Activated CD8-positive, alpha-beta memory T cell treated with anti-CD3 and anti-CD28 coated beads, Interleukin-2, amount 10 ng/mL, durations not matched to agents 7 days and 5 days (primary cell): Measurements from ENCODE around the gene RAD9B. TPM values are rescaled to one million over a fixed set of nuclear protein-coding genes. Genes with fewer than 3 reads are reported as not detected.
"Not testable (repeated sequence)": the region's sequence is repeated elsewhere in the genome, so short reads cannot be mapped to it uniquely, and the experiment has no call there.

Experiments
- ATAC-seq: fragments of 150-1000 bp; cut with Tn5 transposase; one replicate; pipeline ENCODE4 v1.10.0; 2021; ENCODE audit warnings: moderate library complexity
- CTCF ChIA-PET: fragments of 350-600 bp; sonication (Branson Sonifier 250); formaldehyde crosslinking; loops from one replicate; lab custom pipeline; 2021; ENCODE audit warnings: antibody characterized with exemption; lab: Charles Lee
- DNase-seq: peaks from one replicate; pipeline ENCODE4 v3.0.0-alpha.2; 2020
- H3K27ac Mint-ChIP-seq: one replicate; pipeline ENCODE4 v1.8.0; 2021; ENCODE audit warnings: mild to moderate bottlenecking, mixed read lengths
- H3K27me3 Mint-ChIP-seq: one replicate; pipeline ENCODE4 v1.8.0; 2021; ENCODE audit warnings: mixed read lengths
- H3K36me3 Mint-ChIP-seq: one replicate; pipeline ENCODE4 v1.8.0; 2021; ENCODE audit warnings: mild to moderate bottlenecking, mixed read lengths
- H3K4me1 Mint-ChIP-seq: one replicate; pipeline ENCODE4 v1.8.0; 2021; ENCODE audit warnings: mixed read lengths
- H3K4me3 Mint-ChIP-seq: one replicate; pipeline ENCODE4 v1.8.0; 2021; ENCODE audit warnings: mild to moderate bottlenecking, moderate library complexity, mixed read lengths
- H3K9me3 Mint-ChIP-seq: one replicate; pipeline ENCODE4 v1.8.0; 2022; ENCODE audit warnings: low read depth, mixed read lengths
- total RNA-seq, 2 experiments: library from RNA; stranded (reverse); gene quantifications; one replicate each; pipeline ENCODE4 v1.2.3, GENCODE V29; 2021

The RAD9B gene
- total RNA-seq, 2 experiments from 2014 or later, result 1.8 to 2.2 TPM

DNA sequence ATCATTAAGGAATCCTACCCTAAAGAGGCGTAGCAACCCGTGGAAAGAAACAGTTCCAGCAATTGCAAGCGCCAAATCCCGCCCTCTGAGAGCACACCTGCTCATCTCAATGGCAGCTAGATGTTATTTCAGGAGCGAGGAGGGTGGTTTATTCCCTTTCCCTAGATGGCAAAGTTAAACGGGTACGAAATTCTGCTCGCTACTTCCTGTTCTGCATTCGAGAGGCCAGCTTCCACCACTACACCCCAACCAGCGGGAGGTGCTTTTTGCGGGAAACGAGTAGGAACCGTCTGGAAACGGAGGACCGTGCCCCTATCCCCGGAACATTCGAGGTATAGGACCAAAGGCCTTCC is 756 bp upstream of the RAD9B start:
- Mint-ChIP-seq H3K4me3 (peak overlapping the region; percentile 99), H3K4me1 (peaks cover 37% of the 10 kb centered on the region), H3K27ac (peak overlapping the region; percentile 98), H3K36me3 (peaks cover 24% of the 10 kb centered on the region), H3K27me3 (no peaks in the 10 kb centered on the region), H3K9me3 (no peaks in the 10 kb centered on the region)
- CTCF ChIA-PET, result interaction anchor here (0.6 to 6.0 kb wide), 7 partner anchors 9 to 613 kb away, joined by 3 to 48 read pairs (median 9); partner anchors contain the start of genes ARPC3, FAM216A and GPN3
- DNase-seq (no peak), ATAC-seq (peak; percentile 6)

DNA sequence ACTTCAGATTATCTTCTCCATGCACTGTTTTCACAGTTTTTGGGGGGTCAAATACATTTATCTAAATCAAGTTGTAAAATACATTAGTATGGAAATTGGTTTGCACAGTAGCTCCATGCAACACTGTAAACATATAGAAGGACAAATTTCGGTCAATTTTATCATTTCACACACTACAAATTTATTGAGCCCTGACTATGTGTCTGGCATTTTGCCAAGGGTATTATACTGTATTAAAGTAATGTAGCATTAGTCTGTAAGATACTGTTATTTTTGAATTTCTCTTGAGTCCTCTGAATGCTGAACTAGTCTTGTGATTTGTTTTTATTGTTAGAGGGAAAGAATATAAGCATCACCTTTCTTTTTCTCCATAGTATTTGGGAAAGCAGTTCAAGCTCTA is 1.3 kb downstream of the RAD9B start:
- Mint-ChIP-seq H3K27ac (peak overlapping the region; percentile 98), H3K9me3 (no peaks in the 10 kb centered on the region), H3K4me3 (peak overlapping the region; percentile 6), H3K4me1 (peaks cover 33% of the 10 kb centered on the region), H3K27me3 (no peaks in the 10 kb centered on the region), H3K36me3 (peaks cover 18% of the 10 kb centered on the region)
- CTCF ChIA-PET, result interaction anchor here (0.8 to 1.8 kb wide), 11 partner anchors 9 to 345 kb away, joined by 3 to 6 read pairs (median 4); partner anchors contain the start of genes ARPC3 and FAM216A
- ATAC-seq, result no peak
- no peak for DNase-seq

DNA sequence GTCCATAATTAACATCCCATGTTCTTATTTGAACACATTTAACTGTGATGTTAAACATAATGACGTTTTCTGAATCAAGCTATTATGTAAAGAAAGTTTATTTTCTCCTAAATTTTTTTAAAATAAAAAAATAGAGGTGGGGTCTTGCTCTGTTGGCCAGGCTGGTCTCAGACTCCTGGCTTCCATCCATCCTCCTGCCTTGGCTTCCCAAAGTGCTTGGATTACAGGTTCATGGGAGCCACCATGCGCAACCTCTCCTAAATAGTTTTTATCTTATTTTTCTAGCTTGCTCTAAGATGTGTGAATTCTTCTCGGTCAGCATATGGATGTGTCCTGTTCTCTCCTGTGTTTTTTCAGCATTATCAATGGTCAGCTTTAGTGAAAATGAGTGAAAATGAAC is 3.2 kb downstream of the RAD9B start:
- Mint-ChIP-seq H3K27me3 (no peaks in the 10 kb centered on the region), H3K4me1 (peaks cover 16% of the 10 kb centered on the region), H3K4me3 (no peak overlapping the region), H3K27ac (no peak overlapping the region), H3K36me3 (peaks cover 11% of the 10 kb centered on the region), H3K9me3 (no peaks in the 10 kb centered on the region)
- DNase-seq, result no peak
- CTCF ChIA-PET, result interaction anchor here (0.5 to 1.5 kb wide), 4 partner anchors 74 to 192 kb away, joined by 3 to 11 read pairs (median 3); no protein-coding TSS in a partner anchor
- ATAC-seq, result no peak

DNA sequence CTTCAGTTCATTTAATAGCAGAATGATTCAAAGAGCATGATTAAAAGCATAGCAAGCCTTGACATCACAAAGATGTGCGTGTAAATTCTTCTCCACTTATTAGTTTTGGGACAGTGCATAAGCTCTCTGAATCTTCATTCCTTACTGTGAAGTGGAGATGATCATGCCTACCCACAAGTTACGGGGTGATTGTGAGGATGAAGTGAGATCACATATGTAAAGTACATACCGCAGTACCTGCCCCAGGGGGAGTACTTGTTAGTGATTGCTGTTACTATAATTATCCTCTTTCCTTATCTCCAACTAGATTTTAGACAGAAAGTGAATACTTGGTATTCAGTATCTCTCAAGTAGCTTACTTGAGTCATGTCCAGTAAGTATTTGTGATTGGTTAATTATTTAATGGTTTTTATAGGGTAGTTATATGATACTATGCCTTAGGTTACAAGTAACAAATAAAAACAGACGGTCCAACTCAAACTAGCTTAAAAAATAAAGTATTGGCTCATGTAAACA is 6.0 kb downstream of the RAD9B start:
- Mint-ChIP-seq H3K27me3 (no peaks in the 10 kb centered on the region), H3K9me3 (no peaks in the 10 kb centered on the region), H3K4me3 (no peak overlapping the region), H3K27ac (no peak overlapping the region), H3K36me3 (peaks cover 2% of the 10 kb centered on the region), H3K4me1 (peaks cover 2% of the 10 kb centered on the region)
- ATAC-seq, result no peak
- no peak for DNase-seq
- CTCF ChIA-PET, result interaction anchor here (0.9 to 10.2 kb wide), 4 partner anchors 11 to 93 kb away, joined by 3 to 141 read pairs (median 4); partner anchors contain the start of genes ARPC3 and FAM216A

DNA sequence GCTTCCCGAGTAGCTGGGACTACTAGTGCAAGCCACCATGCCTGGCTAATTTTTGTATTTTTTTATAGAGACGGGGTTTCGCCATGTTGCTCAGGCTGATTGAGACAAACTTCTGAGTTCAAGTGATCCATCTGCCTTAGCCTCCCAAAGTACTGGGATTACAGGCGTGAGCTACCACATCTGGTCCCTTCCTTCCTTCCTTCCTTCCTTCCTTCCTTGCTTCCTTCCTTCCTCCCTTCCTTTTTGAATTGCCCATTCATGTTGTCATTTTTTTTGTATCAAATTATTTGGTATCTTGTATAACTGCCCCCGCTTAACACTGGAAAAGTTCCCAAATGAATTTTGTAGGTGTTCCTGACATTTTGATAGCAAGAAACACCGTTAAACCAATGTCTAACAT is 11.7 kb downstream of the RAD9B start:
- DNase-seq, result no peak
- Mint-ChIP-seq H3K9me3 (no peaks in the 10 kb centered on the region), H3K4me1 (no peaks in the 10 kb centered on the region), H3K36me3 (no peaks in the 10 kb centered on the region), H3K4me3 (no peak overlapping the region), H3K27ac (no peak overlapping the region), H3K27me3 (no peaks in the 10 kb centered on the region)
- CTCF ChIA-PET, result interaction anchor here (0.7 to 10.2 kb wide), 15 partner anchors 10 to 1965 kb away, joined by 3 to 141 read pairs (median 3); partner anchors contain the start of gene ARPC3
- no peak for ATAC-seq

DNA sequence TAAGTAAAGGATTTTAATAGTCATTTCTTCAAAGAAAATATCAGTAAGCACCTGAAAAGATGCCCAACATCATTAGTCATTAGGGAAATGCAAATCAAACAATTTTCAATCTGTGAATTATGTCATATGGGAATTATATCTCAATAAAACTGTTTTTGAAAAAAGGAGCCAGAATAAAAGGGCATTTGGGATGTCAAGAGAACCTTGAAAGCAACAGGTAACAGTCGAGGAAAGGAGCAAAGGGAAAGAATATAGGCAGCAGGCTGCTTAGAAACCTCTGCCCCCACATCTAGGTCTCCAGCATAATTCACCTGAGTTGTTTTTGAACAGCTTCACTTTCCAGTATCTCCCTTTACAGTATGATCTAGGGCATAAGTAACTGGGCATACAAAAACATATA is 12.2 kb downstream of the RAD9B start:
- Mint-ChIP-seq H3K9me3 (no peaks in the 10 kb centered on the region), H3K36me3 (no peaks in the 10 kb centered on the region), H3K27ac (no peak overlapping the region), H3K4me3 (no peak overlapping the region), H3K27me3 (no peaks in the 10 kb centered on the region), H3K4me1 (no peaks in the 10 kb centered on the region)
- no peak for DNase-seq
- CTCF ChIA-PET, result interaction anchor here (1.0 to 10.2 kb wide), 4 partner anchors 11 to 87 kb away, joined by 3 to 141 read pairs (median 4); partner anchors contain the start of gene ARPC3
- no peak for ATAC-seq

DNA sequence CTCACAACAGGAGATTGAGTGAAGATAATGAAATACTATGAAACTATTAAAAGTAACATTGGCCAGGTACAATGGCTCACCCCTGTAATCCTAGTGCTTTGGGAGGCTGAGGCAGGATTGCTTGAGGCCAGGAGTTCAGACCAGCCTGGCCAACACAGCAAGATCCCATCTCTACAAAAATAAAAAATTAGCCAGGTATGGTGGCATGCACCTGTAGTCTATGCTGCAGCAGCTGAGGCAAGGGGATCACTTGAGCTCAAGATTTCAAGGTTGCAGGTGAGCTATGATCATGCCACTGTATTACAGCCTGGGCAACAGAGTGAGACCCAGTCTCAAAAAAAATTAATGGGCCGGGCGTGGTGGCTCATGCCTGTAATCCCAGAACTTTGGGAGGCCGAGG is 14.9 kb downstream of the RAD9B start:
- no peak overlapping the region for H3K4me3 Mint-ChIP-seq
- no peak for ATAC-seq
- peaks cover 7% of the 10 kb centered on the region for H3K4me1 Mint-ChIP-seq
- DNase-seq, result no peak
- CTCF ChIA-PET, result interaction anchor here (10.2 kb wide), 1 partner anchor 84 kb away, joined by 141 read pairs; no protein-coding TSS in a partner anchor
- H3K36me3 Mint-ChIP-seq, result no peaks in the 10 kb centered on the region
- H3K27ac Mint-ChIP-seq, result no peak overlapping the region
- no peaks in the 10 kb centered on the region for H3K9me3 Mint-ChIP-seq
- no peaks in the 10 kb centered on the region for H3K27me3 Mint-ChIP-seq

DNA sequence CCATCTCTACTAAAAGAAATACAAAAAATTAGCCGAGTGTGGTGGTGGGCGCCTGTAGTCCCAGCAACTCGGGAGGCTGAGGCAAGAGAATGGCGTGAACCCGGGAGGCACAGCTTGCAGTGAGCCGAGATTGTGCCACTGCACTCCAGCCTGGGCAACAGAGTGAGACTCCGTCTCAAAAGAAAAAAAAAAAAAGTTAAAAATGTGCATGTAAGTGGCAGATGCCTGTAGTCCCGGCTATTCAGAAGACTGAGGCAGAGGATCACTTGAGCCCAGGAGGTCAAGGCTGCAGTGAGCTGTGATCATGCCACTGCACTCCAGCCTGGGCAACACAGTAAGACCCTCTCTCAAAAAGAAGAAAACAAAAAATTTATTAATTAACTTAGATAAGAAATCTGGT is 15.9 kb downstream of the RAD9B start:
- not testable (repeated sequence) for H3K27ac Mint-ChIP-seq, H3K4me3 Mint-ChIP-seq, DNase-seq, H3K27me3 Mint-ChIP-seq, ATAC-seq, H3K36me3 Mint-ChIP-seq, H3K9me3 Mint-ChIP-seq
- CTCF ChIA-PET, result interaction anchor here (0.7 to 10.2 kb wide), 3 partner anchors 27 to 83 kb away, joined by 3 to 141 read pairs (median 4); no protein-coding TSS in a partner anchor
- peaks cover 11% of the 10 kb centered on the region for H3K4me1 Mint-ChIP-seq

DNA sequence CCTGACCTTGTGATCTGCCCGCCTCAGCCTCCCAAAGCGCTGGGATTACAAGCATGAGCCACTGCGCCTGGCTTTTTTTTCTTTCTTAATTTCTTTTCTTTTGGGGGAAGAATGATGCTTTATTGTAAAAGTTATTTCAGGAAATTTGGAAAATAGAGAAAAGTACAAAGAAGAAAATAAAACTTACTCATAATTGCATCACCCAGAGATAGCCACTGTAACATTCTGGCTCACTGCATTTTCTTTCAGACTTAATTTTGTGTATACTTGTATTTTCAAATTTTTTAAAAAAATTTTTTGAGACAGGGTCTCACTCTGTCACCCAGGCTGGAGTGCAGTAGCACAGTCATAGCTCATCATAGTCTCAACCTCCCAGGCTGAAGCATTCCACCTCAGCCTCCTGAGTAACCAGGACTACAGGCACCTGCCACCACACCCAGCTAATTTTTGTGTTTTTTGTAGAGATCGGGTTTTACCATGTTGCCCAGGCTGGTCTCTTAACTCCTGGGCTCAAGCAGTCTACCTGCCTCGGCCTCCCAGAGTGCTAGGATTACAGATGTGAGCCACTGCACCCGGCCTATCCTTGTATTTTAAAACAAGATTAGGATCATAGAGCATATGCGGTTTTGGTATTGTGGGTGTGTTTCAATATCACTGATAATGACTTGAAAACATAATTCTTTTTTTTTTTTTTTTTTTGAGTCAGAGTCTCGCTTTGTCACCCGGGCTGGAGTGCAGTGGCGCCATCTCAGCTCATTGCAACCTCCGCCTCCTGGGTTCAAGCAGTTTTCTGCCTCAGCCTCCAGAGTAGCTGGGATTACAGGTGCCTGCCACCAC is 19.0 kb downstream of the RAD9B start:
- H3K27me3 Mint-ChIP-seq, H3K36me3 Mint-ChIP-seq, H3K4me3 Mint-ChIP-seq, H3K9me3 Mint-ChIP-seq, DNase-seq, H3K27ac Mint-ChIP-seq: not testable (repeated sequence)
- ATAC-seq, result peak; percentile 57
- peaks cover 11% of the 10 kb centered on the region for H3K4me1 Mint-ChIP-seq
- CTCF ChIA-PET, result interaction anchor here (0.7 to 2.0 kb wide), 3 partner anchors 9 to 79 kb away, joined by 4 to 5 read pairs (median 4); partner anchors contain the start of gene FAM216A

DNA sequence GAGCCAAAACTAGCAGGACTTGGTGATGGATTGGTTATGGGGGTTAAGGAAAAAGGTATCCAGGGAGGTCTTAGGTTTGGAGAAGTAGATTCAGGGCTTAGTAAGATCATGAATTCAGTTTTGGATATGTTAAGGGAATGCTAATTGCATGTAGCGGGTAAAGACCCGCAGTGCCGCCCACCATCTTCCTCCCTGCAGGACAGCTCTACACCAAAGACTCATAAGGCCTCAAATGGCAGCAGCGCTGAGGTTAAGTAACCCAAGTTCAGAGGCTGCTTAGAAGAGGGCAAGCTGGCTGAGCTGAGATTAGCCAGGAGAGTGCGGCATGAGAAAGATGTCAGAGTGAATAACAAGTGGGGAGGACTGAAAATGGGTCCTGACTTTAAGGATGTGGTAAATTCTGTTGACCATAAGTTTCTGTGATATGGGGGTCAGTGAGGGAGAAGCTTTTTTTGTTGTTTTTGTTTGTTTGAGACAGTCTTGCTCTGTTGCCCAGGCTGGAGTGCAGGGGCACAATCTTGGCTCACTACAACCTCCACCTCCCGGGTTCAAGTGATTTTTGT is 26.2 kb downstream of the RAD9B start:
- Mint-ChIP-seq H3K27me3 (no peaks in the 10 kb centered on the region), H3K4me3 (no peak overlapping the region), H3K27ac (no peak overlapping the region), H3K4me1 (peaks cover 15% of the 10 kb centered on the region), H3K9me3 (no peaks in the 10 kb centered on the region), H3K36me3 (peaks cover 24% of the 10 kb centered on the region)
- DNase-seq (no peak), ATAC-seq (no peak)
- CTCF ChIA-PET, result interaction anchor here (0.7 to 1.9 kb wide), 3 partner anchors 14 to 72 kb away, joined by 4 to 6 read pairs (median 4); partner anchors contain the start of gene RAD9B

DNA sequence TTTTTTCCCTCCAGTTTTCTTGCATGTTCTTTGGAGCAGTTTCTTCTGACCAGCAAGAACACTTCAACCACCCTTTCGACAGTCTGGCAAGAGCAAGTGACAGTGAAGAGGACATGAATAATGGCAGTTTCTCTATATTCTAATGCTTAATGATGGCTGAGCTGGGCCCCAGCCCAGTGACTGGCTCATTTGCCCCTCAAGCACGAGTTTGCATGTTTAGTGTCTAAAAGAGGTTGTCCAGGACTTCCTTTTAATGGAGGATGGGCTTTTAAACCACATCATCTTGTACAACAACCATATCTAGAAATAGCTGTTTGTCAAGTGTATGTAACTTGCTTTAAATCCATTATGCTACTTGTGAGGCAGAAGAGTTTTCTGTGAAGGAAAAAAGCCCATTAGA is 28.4 kb downstream of the RAD9B start:
- Mint-ChIP-seq H3K4me1 (peaks cover 19% of the 10 kb centered on the region), H3K27ac (no peak overlapping the region), H3K36me3 (peaks cover 28% of the 10 kb centered on the region), H3K4me3 (no peak overlapping the region), H3K27me3 (no peaks in the 10 kb centered on the region), H3K9me3 (no peaks in the 10 kb centered on the region)
- DNase-seq, result no peak
- no peak for ATAC-seq
- CTCF ChIA-PET, result interaction anchor here (1.1 kb wide), 1 partner anchor 17 kb away, joined by 4 read pairs; no protein-coding TSS in a partner anchor

DNA sequence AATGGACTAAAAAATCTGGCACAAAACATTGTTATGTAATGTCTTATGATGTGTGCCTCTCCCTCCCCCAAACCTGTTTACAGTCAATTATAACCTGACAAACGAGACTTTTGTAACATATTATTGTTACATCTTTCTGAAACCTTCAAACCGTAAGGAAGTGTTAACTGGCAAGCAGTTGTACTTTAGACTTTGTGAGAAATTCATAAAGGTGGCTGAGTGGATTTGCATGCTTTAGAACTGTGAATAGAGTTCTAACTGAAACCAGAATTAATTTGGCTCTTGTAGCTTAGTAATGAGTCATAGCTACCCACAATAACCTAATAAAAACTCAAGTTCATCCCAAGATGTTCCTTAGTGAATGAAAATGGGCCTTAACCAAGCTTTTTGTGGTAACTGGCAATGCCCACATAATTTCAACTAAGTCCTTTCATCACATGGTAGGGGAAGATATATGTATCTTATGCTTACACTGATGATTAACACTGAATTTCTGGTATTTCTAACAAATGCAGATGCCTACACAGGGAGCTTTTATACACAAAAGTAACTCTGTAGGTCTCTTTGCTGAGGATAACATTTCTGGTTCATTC is 29.7 kb downstream of the RAD9B start:
- Mint-ChIP-seq H3K27me3 (no peaks in the 10 kb centered on the region), H3K36me3 (peaks cover 39% of the 10 kb centered on the region), H3K4me1 (peaks cover 19% of the 10 kb centered on the region), H3K4me3 (no peak overlapping the region), H3K9me3 (no peaks in the 10 kb centered on the region), H3K27ac (peak overlapping the region; percentile 35)
- DNase-seq (no peak), ATAC-seq (peak; percentile 47)
- CTCF ChIA-PET, result interaction anchor here (0.9 to 1.7 kb wide), 6 partner anchors 9 to 69 kb away, joined by 3 to 5 read pairs (median 4); no protein-coding TSS in a partner anchor
